HL-60 (cell line): ENCODE data around the gene LMOD2.

ENCODE experiments used
- DNase-seq, 2 experiments: peaks; one replicate each; pipeline ENCODE4 v3.0.0-alpha.2; 2010 to 2020; ENCODE audit warnings: low read depth in 1 of 2, low spot score in 1 of 2
- H3K27ac ChIP-seq: fragments of 250-450 bp; sonication (Bioruptor Pico); replicated peaks from 2 replicates; pipeline ENCODE4 v1.5.1; 2020; ENCODE audit warnings: mild to moderate bottlenecking, moderate library complexity
- H3K27me3 ChIP-seq: fragments of 250-450 bp; sonication (Bioruptor Pico); 2 replicates; pipeline ENCODE4 v1.5.1; 2021; ENCODE audit warnings: mild to moderate bottlenecking, moderate library complexity; ENCODE audit not compliant: insufficient read depth, poor library complexity, severe bottlenecking
- H3K4me3 ChIP-seq: replicated peaks from 2 replicates; pipeline ENCODE4 v1.5.1; 2011; ENCODE audit warnings: mild to moderate bottlenecking, control low read depth, low read length; ENCODE audit not compliant: insufficient read depth
- GABPA ChIP-seq: IDR thresholded peaks from 2 replicates; pipeline ENCODE4 v1.6.1; 2012; ENCODE audit warnings: low read depth
- POLR2AphosphoS5 ChIP-seq: IDR thresholded peaks from 2 replicates; pipeline ENCODE4 v1.6.1; 2012; ENCODE audit warnings: low read depth
- SPI1 ChIP-seq: IDR thresholded peaks from 2 replicates; pipeline ENCODE4 v1.6.1; 2012; ENCODE audit warnings: low read depth, mild to moderate bottlenecking, borderline replicate concordance
- TF ChIP-seq, protein P1 (sequence below): IDR thresholded peaks from one replicate; pipeline ENCODE4 v1.5.1; 2011; ENCODE audit warnings: low read length, control low read depth, inconsistent platforms; ENCODE audit not compliant: insufficient read depth
- TF ChIP-seq, protein P2 (sequence below): IDR thresholded peaks from 2 replicates; pipeline ENCODE4 v1.6.1; 2012; ENCODE audit warnings: low read depth; ENCODE audit not compliant: insufficient replicate concordance

Gene LMOD2

DNA sequence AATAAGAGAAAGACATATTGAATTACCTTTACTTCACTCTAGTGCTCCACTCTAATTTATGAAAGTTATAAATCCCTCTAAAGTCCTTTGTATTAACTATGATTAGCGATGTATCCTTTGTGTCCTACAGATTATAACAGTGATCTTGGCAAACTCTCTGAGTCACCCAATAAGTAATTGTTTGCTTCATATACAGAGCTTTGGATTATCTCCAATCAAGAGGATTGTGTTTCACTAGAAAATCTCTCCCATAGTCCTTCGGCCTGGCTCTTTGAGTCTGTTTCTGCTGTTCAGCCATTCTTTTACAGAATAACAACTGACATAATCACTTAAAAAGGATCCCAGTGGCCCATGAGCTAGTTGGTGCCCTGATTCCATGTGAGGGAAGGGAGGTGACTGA is 9.5 kb downstream of the LMOD2 start:
- H3K4me3 ChIP-seq, result no peak overlapping the region
- H3K27me3 ChIP-seq, result peaks cover 3% of the 10 kb centered on the region
- H3K27ac ChIP-seq, result no peak overlapping the region
- DNase-seq, result no peak
- TF ChIP-seq SPI1 (no peak), POLR2AphosphoS5 (no peak), GABPA (no peak)
- TF ChIP-seq, protein P1, sequence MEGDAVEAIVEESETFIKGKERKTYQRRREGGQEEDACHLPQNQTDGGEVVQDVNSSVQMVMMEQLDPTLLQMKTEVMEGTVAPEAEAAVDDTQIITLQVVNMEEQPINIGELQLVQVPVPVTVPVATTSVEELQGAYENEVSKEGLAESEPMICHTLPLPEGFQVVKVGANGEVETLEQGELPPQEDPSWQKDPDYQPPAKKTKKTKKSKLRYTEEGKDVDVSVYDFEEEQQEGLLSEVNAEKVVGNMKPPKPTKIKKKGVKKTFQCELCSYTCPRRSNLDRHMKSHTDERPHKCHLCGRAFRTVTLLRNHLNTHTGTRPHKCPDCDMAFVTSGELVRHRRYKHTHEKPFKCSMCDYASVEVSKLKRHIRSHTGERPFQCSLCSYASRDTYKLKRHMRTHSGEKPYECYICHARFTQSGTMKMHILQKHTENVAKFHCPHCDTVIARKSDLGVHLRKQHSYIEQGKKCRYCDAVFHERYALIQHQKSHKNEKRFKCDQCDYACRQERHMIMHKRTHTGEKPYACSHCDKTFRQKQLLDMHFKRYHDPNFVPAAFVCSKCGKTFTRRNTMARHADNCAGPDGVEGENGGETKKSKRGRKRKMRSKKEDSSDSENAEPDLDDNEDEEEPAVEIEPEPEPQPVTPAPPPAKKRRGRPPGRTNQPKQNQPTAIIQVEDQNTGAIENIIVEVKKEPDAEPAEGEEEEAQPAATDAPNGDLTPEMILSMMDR, result no peak
- TF ChIP-seq, protein P2, sequence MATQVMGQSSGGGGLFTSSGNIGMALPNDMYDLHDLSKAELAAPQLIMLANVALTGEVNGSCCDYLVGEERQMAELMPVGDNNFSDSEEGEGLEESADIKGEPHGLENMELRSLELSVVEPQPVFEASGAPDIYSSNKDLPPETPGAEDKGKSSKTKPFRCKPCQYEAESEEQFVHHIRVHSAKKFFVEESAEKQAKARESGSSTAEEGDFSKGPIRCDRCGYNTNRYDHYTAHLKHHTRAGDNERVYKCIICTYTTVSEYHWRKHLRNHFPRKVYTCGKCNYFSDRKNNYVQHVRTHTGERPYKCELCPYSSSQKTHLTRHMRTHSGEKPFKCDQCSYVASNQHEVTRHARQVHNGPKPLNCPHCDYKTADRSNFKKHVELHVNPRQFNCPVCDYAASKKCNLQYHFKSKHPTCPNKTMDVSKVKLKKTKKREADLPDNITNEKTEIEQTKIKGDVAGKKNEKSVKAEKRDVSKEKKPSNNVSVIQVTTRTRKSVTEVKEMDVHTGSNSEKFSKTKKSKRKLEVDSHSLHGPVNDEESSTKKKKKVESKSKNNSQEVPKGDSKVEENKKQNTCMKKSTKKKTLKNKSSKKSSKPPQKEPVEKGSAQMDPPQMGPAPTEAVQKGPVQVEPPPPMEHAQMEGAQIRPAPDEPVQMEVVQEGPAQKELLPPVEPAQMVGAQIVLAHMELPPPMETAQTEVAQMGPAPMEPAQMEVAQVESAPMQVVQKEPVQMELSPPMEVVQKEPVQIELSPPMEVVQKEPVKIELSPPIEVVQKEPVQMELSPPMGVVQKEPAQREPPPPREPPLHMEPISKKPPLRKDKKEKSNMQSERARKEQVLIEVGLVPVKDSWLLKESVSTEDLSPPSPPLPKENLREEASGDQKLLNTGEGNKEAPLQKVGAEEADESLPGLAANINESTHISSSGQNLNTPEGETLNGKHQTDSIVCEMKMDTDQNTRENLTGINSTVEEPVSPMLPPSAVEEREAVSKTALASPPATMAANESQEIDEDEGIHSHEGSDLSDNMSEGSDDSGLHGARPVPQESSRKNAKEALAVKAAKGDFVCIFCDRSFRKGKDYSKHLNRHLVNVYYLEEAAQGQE, result no peak

DNA sequence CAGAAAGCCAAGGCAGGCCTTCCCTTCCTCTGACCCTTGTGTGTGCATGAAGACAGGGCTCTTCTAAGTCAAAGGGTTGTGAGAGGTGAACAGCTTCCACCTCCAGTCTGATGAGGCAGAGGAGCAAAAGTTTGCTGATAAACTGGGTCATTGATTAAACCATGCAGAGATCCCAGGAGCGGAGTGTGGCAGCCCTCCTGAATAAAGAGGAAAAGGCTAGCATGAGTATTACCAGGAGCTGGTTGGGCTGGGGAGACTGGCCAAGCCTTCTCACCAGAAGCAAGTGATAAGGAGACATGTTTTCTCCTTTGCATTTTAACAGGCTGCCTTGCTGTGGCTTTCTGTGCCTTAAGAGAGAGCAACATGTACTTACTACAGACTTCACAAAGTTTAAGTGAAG is 10.2 kb downstream of the LMOD2 start:
- no peak for DNase-seq
- Histone ChIP-seq H3K4me3 (no peak overlapping the region), H3K27ac (no peak overlapping the region), H3K27me3 (peaks cover 3% of the 10 kb centered on the region)
- TF ChIP-seq, protein P2, result no peak
- TF ChIP-seq, protein P1, result no peak
- TF ChIP-seq SPI1 (no peak), POLR2AphosphoS5 (no peak), GABPA (no peak)

DNA sequence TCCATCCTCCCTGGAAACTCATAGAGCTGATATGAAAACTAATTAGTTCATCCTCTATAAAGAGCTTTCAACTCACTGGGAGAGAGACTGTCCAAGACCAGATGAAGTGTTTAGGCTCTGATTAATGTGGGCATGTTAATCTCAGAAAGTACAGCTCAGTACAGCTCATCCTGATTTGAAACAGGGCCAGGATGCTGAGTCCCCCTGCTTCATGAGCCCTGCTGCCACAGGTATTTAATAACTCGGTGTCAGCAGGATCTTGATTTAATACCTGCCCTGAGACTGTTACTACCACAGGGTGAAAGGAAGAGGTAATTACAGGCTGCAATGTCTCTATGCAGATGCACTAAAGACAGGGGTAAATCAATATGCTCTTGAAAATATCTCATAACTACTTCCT is 10.8 kb downstream of the LMOD2 start:
- no peak for DNase-seq
- Histone ChIP-seq H3K27me3 (peaks cover 3% of the 10 kb centered on the region), H3K27ac (no peak overlapping the region), H3K4me3 (no peak overlapping the region)
- TF ChIP-seq POLR2AphosphoS5, result no peak
- no peak for TF ChIP-seq GABPA
- no peak for TF ChIP-seq SPI1
- TF ChIP-seq, protein P2, result no peak
- TF ChIP-seq, protein P1, result no peak
